ENCODE measurements around the gene CHMP4B. TPM values are rescaled to one million over a fixed set of nuclear protein-coding genes. Genes with fewer than 3 reads are reported as not detected.

CHMP4B gene
- total RNA-seq, 1 donor from 2014 or later = 104 TPM

- no peaks in the 10 kb centered on the region for H3K9me3 ChIP-seq (replicated peaks)
- no peaks in the 10 kb centered on the region for H3K36me3 ChIP-seq
- intact Hi-C loops (cut with micrococcal nuclease) = no loop called here
- no peaks in the 10 kb centered on the region for H3K4me1 ChIP-seq
- no peak overlapping the region for H3K27ac ChIP-seq (replicated peaks)
- no peak overlapping the region for H3K4me3 ChIP-seq
- TF ChIP-seq CTCF (IDR thresholded peaks at IDR 0.05; ENCODE audit: borderline replicate concordance) = no peak
- DNase-seq = no peak
- peaks cover 38% of the 10 kb centered on the region for H3K27me3 ChIP-seq (ENCODE audit: low read depth)
Measured at GRCh38 chr20:33902011-33902410, 90.9 kb downstream of the CHMP4B start.

Other genes starting within 250 kb of the CHMP4B start
- not detected for gene C20orf144, start 149.0 kb upstream of the CHMP4B start, total RNA-seq
- 0.22 TPM for gene ACTL10, start 144.4 kb upstream of the CHMP4B start, total RNA-seq
- 81.3 TPM for gene NECAB3, start 136.9 kb upstream of the CHMP4B start, total RNA-seq
- gene E2F1, start 125.0 kb upstream of the CHMP4B start, total RNA-seq = 1.2 TPM
- gene PXMP4, start 91.0 kb upstream of the CHMP4B start, total RNA-seq = 13.5 TPM
- gene ZNF341, start 79.4 kb upstream of the CHMP4B start, total RNA-seq = 1.8 TPM
- gene RALY, start 182.6 kb downstream of the CHMP4B start, total RNA-seq = 107 TPM